GF-D8 (cell line): ENCODE data around the gene DOCK6.

Experiments
- DNase-seq: peaks from one replicate; lab custom pipeline; 2025; lab: John Stamatoyannopoulos, UW

The DOCK6 gene

DNA sequence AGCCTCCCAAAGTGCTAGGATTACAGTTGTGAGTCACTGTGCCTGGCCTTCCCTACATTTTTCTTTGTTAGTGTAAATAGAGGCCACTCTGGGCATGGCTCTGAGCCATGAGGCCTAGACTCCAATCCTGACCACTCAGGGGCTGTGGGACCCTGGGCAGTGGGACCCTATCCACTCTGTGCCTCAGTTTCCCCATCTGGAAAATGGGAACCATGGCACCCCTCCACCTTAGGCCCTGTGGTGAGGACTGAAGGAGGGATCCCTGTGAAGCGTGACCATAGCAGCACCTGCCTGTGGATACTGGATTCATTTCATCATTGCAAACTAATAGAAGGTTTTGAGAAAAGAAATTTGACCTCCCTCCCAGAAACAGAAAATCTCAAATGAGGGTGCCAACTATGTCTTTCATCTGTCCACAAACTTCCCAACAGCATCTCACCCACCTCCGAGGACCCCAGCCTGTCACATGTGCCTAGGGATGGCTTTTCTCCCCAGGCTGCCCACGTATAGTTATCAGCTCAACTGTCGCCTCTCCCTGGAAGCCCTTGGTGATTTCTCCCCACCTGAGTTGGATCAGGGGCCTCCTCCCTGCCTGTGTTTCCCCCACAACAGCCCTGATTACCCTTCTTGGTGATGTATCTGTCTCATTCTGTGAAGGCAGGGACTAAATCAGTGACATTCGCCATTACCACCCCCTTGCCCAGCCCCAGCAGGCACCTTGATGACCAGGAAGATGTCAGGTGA, 17.3 kb downstream of the DOCK6 start:
- no peak for DNase-seq

DNA sequence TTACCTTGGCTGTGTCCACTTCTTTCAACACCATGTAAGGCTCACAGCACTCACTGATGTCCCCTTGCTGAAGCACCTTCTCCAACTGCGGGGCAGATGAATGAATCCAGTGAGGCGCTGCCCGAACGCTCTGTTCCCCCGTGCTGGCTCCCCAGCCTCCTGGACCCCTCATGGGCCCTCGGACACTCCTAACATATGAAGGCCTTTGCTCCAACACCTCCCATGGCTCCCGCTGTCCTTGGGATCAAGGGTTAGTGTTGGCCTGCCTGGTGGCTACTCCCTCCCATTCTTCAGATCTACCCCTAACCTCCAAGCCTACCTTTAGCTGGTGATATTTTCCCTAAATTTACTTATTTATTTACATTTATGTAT, 18.5 kb downstream of the DOCK6 start:
- DNase-seq, result no peak

DNA sequence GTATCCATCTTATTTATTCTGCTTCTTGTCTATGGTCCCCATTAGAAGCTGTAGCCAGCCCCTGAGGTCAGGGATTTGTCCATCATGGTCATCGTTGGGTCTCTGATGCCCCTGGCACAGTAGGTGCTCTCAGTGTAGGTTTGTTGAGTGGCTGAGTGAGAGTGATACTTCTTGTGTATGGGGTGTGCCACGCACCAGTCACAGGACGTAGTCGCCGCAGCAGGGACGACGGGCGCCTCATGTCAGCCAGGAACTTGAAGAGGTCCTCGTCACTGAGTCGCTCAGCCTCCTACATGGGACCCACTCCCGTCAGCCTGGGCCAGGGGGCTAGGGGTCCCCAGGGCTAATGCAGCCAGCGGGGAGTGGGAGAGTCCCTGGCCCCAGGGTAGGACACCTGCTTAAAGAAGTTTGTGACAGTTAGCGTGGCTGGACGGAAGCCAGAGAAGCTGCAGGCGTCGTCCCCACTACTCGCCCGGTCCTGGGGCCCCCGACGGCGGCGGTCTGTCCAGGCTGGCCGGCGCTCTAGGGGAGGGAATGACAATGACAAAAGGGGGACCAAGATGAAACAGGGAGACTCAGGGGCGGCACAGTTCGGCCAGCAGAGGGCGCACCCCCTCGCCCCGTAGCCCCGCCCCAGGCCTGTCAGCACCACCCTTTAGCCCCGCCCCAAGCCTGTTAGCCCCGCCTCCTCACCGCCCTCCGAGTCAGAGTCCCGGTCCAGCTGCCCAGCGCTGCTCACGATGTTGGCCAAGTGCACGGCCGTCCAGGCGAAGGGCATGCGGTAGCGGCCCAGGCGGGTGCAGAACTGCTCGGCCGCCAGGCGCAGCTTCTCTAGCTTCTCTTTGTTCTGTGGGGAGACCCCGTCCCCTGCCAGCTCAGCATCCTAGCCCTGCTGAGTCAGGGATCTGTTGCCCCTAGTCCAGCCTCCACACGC, 19.2 kb downstream of the DOCK6 start:
- no peak for DNase-seq

DNA sequence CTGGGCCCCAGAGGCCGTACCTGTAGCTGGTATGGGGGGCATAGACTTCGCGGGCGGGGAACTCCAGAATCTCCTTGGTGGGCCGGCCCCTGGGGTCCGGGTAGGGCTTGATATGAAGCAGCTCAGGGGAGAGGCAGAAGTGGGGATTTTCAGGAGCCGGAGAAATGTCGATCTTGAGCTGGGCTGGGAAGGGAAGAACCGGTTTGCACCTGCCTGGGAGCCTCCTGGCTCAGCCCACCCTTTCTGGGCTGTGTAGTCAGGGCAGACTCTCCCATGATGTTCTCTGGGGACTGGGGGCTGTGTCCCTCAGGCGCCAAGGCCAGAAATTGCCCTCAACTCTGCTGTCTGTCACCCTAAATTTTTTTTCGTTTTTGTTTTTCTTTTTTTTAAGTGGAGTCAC, 20.3 kb downstream of the DOCK6 start:
- DNase-seq, result no peak

DNA sequence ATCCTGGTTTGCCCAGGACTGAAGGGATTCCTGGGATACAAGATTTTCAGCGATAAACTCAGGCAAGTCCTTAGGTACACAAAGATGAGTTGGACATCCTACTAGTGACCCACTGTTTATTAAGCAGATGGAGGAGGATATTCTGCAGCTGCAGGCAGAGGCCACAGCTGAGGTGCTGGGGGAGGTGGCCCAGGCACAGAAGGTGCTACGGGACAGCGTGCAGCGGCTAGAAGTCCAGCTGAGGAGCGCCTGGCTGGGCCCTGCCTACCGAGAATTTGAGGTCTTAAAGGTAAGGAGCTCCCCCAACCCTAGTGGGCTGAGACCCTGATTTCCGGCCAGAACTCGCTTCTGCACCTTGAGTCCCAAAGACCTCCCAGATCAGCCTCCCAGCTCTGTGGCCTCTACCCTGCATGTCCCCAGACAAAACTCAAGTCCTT, 22.3 kb downstream of the DOCK6 start:
- no peak for DNase-seq

DNA sequence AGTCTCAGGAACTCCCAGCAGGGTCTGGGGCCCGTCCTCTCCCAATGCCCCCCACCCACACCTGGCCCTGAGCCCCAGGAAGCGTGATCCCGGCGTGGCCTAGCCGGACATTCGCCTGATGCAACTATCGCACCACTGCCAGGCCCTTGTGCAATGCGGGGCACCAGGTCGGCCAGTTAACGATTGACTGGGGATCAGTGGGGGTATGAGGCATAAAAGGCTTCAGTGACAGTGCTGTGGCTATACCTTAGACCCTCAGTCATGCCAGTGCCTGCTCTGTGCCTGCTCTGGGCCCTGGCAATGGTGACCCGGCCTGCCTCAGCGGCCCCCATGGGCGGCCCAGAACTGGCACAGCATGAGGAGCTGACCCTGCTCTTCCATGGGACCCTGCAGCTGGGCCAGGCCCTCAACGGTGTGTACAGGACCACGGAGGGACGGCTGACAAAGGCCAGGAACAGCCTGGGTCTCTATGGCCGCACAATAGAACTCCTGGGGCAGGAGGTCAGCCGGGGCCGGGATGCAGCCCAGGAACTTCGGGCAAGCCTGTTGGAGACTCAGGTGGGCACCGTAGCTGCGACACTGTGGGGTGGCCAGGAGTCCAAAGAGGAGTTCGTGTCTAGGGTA, 22.8 kb downstream of the DOCK6 start, which contains the start of gene ANGPTL8:
ANGPTL8 (plus strand) TSS at position 243 of the 624 bp plus-strand sequence; CDS start at position 262, 19 bp downstream.
- DNase-seq, result no peak

DNA sequence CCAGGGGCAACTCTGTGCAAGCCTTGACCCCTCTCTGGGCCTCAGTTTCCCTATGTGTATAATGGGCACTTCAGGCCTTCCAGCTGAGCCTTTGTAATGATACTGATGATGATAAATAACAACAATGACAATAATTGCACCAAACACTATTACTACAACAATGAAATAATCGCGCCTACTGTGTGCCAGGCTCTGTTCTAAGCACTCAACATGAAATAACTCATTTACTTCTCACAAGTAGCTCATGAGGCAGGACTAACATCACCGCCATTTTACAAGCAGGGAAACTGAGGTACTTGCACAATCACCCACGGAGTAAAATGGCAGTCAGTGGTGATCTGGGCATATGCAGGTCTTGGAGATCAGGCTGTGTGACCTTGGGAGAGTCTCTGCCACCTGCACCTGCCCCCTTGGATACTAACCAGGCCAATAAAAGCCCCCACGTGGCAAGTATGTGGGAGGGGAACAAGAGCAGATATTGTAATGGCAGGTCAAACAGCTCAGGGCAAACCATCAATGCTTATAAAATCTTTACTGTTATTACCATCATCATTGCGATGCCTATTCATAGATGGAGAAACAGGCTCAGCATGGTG, 23.4 kb downstream of the DOCK6 start:
- DNase-seq, result no peak

DNA sequence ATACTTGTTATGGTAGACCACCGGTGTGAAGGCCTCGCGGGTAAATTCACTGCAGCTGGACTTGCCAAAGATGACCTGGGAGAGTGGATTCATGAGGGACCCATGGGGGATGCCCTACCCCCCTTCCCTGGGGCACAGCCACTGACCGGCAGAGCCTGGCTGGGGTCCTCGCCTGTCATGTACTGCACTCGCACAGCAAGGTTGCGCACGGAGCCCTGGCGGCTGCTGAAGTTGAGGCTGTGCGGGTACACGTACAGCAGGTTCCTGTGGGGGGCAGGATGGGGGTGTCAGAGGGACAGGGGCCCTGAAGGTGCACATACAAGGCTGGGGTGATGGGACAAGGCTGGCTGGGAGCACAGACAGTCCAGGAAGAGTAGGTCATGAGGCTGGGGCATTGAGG, 24.3 kb downstream of the DOCK6 start:
- DNase-seq, result no peak

DNA sequence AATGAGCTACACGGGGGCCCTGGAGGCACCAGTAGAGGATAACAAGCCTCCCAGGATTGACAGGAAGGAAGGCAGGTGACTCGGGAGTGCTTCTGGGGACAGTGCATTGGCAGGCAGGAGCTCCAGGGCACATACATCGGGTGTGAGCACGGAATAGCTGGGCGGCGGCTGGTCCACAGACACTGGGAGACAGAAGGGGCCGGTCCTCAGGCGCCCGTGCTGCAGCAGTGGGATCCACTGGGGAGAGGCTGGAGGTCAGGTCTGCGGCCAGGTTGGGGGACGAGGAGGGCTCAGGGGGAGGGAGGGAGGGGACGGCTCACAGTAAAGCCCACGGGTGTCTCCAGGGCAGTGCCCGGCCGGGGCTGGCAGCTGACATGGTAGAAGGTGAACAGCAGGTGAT, 25.0 kb downstream of the DOCK6 start:
- DNase-seq, result no peak

DNA sequence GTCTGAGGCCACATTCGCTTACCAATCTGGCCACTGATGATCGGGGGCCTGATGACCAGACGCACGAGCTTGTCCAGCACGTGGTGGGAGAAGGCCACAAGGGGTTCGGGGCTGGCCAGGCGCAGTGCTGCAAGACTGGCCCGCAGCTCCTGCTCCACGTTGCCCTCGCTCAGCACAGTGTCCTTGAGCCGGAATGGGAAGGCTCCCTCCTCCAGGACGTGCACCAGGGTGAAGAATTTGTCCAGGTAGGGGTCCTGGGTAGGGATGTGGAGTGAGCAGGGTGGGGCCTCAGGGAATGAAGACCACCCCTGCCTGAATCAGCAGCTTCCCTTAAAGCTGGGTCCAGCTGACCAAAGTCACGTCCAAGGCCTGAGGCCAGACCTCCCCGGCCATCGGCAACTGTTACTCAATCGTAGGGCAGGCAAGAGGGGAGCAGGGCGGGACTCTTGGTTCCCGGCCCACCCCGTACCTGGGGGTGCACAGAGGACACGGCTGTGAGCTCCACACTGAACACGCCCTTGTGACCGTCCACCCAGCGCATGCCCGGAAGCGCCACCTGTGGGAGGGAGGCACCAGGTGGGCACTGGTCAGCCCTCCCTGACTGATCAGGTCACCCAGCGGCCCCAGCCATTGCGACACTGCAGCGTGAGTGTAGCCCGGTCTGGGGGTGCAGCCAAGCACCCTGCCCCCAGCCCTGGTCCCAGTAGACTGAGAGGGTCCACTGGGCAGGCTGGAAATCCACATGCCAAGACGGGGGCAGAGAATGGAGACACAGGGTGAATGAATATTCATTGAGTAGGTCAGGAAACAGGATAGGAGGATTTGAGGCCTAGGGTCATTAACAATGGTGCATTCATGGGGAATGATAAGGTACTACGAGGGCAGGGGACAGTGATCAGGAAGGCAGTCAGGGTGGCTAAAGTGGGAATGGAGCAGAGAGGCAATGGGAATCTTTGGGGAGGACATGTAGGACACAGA, 25.7 kb downstream of the DOCK6 start:
- no peak for DNase-seq

DNA sequence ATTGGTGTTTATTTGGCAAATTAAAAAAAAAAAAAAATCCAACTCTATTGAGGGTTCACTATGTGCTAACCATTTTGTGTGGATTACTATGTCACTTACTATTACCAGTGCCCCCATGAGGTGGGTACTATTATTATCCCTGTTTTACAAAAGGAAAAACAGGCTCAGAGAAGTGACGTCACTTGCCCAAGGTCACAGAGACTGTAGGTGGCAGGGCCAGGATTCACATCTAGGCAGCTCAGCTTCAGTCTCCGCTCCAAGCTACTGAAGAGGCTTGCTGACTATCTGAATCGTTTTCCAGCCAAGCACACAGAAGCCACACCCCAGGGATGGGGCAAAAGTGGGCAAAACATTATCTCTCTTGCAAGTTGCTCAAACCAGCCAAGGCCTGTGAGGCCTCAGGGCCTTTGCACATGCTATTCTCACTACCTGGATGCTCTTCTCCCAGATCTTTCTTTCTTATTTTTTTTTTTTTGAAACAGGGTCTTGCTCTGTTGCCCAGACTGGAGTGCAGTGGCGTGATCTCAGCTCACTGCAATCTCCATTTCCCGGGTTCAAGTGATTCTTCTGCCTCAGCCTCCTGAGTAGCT, 27.7 kb downstream of the DOCK6 start:
- DNase-seq, result no peak

DNA sequence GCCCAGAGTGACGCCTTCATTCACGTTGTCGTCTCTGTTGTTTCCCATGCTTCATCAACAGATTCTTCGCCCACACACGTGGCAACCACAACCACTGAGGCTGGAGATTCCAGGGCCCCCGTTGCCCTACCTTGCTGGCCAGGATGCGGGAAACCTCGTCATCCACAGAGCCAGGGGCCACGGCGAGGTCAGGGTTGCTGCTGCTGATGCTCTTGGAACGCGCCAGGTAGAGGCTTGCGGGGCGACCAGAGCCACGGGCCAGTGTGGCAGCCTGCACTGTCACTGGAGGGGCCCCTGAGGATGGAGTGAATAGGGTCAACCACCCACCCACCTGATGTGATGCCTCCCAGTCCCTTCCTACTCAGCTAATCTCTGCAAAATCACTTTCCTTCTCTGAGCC, 29.3 kb downstream of the DOCK6 start:
- DNase-seq, result no peak

DNA sequence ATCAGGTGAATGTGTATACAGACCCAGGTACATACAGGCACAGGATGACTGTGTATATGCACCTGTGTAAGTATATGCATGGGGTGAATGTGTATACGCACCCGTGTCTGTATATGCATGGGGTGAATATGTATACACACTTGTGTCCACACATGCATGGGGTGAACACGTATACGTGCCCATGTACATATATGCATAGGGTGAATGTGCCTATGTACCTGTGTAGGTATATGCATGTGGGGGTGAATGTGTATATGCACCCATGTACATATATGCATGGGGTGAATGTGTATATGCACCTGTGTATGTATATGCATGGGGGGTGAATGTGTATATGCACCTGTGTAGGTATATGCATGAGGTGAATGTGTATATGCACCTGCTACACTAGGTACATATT, 29.8 kb downstream of the DOCK6 start:
- DNase-seq, result no peak

DNA sequence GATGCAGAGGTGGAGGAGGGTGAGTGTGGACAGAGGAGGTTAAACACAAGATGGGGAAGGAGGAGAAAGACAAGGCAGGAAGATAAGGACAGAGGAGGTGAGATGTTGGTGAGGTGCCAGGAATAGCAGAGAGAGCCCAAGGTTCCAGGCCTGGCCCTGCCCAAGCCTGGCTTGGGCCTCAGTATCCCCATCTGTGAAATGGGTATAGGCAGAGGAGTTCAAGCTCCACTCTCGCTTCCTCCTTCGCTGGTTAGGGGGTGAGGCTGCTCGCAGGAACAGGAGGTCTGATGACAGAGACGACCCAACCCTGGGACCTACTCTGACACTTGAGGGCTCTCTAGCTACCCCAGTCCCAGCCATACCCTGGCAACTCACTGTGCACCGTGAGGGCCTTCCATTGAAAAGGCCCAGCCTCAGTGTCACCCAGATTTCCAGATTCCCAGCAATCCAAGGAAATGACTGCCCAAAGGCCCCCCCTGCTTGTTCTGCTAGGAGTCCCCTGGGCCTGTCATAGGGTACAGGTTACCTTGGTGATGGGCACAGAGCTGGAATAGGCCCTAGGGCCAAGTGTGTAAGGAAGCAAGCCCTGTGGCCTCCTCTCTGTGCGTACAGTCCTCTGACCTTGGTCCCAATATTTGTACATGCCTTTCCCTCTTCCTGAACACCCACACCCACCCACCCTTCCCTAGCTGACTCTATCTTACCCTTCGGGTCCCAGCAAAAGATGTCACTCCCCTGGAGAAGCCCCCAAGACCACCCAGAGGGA, 31.5 kb downstream of the DOCK6 start:
- DNase-seq, result no peak

DNA sequence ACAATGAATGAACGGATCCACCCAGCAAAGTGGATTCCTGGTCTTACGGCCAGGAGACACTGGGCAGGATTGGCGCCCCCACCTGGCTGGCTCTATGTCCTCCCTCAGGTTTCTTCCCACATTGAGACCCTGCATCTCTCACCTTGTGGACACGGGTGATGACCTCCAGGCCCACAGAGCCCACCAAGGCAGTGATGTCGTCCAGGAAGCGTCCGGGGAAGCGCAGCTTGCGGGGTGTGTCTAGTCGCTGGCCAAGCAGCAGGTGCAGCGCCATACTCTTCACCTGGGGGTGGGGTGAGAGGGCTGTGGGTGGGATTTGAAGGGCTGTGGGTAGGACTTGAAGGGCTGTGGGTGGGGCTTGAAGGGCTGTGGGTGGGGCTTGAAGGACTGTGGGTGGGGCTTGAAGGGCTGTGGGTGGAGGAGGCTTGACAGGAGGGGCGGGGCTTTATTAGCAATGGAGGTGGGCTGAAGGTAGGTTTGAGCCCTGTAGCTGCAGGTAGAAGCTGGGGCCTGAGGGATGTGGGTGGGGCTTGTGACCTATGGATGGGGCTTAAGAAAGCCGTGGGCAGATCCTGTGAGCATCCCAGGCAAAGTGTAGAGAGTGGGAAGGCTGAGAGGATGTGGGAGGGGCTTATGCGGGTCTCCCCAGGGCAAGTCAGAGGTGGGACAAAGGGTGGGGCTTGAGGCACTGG, 35.0 kb downstream of the DOCK6 start:
- DNase-seq, result no peak

DNA sequence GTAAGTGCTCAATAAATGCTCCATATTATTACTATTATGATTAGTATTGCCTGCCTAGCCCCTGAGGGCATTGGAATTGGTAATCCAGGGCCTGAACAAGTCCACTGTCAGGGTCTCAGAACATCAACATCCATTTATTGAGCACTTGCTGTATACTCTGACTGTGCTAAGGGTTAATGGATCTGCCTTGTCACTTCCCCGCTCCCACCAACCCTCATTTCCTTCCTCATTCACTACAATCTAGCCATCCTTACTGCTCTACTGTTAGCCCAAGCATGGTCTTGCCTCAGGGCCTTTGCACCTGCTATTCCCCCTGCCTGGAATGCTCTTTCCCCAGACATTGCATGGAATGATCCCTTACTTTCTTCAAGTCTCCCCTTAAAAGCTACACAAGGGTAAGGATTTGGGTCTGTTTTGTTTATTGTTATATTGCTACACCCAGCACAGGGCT, 35.6 kb downstream of the DOCK6 start:
- no peak for DNase-seq

DNA sequence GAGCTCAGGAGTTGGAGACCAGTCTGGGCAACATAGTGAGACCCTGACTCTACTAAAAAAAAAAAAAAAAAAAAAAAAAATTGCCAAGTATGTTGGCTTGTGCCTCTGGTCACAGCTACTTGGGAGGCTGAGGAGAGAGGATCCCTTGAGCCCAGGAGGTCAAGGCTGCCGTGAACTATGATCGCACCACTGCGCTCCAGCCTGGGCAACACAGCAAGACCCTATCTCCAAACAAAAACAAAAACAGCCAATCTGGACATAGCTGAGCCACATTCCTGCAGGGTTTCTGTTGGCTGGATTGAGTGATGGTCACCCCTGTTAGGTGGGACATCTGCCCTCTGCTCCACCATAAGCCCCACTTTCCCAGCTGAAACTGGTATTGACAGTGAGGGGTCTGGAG, 36.5 kb downstream of the DOCK6 start:
- DNase-seq, result no peak

DNA sequence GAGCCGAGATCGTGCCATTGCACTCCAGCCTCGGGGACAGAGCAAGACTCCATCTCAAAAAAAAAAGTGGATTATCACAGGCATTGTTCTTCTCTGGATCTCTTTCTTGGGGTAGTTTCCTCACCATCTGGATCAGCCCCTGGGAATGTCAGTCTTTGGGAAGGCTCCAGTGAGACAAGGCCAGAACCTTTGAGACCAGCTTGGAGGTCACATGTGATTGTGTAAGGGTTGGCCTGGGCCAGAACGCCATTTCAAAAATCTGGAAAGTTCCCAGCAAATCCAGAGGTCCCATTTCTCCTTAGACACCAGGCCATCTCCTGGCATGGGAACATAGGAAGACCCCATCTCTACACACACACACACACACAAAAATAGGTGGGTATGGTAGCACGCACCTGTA, 37.2 kb downstream of the DOCK6 start:
- no peak for DNase-seq

DNA sequence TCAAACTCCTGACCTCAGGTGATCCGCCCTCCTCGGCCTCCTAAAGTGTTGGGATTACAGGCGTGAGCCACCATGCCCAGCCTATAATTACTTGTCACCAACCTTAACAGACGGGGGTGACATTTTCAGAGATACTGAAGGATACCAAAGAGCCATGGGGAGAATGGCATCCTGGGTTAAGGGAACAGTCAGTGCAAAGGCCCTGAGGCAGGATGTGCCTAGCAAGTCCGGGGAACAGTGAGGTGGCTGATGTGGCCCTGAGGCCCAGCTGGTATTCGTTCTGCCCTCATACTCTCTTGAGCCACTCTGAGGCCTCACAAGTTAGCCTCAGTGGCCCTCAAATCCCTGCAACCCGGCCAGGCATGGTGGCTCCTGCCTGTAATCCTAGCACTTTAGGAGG, 37.9 kb downstream of the DOCK6 start:
- no peak for DNase-seq
